HPDE6-E6E7 (cell line): ENCODE measurements around the gene MIA2.
"Not testable (repeated sequence)": the region's sequence is repeated elsewhere in the genome, so short reads cannot be mapped to it uniquely, and the experiment has no call there.

ENCODE experiments used
- DNase-seq: peaks from one replicate; pipeline ENCODE4 v3.0.0; 2011; ENCODE audit warnings: missing footprints; ENCODE audit errors: extremely low spot score

The MIA2 gene

GRCh38 chr14:39322807-39323206 is 89.1 kb downstream of the MIA2 start:
- no peak for DNase-seq

DNA sequence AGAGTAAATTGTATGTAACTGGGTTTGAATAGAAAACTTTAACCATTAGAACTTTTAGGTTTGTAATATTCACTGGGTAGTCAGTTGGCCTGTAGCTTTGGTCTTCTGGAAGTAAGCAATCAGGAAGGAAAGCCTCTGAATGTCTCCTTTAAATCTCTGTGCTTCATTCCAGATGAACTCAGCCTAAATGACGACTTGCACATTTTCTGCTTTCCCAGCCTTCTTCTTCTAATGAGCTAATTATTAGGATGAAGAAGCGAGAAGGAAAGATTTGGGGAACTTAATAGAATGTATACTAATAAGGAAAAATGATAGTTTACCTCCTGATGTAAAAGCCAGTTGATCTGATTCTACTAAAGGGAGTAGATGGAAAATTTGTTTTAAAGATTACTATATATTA is 90.4 kb downstream of the MIA2 start:
- DNase-seq = no peak

DNA sequence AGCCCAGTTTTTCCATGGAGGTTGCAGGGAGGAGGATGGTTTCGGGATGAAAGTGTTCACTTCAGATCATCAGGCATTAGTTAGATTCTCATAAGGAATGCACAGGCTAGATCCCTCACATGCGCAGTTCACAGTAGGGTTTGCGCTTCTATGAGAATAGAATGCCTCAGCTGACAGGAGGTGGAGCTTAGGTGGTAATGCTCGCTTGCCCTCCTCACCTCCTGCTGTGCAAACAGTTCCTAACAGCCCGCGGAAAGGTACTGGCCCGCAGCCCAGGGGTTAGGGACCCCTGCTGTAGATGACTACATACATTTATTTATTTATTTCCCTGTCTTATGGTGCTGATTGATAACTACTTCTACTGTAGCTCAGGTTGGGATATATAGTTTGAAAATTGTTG is 105.3 kb downstream of the MIA2 start:
- DNase-seq = no peak

DNA sequence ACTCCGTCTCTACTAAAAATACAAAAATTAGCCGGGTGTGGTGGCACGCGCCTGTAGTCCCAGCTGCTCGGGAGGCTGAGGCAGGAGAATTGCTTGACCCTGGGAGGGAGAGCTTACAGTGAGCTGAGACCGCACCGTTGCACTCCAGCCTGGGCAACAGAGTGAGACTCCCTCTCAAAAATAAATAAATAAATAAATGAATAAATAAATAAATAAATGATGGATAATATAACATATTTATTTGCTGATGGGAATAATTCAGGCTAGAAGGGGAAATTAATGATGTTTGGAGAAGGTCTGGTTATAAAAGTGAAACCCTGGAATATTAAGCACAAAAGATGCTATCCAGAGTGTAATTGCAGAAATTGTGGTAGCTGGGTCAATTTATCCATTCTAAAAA is 107.4 kb downstream of the MIA2 start:
- DNase-seq = not testable (repeated sequence)

GRCh38 chr14:39342768-39343167 is 109.1 kb downstream of the MIA2 start:
- DNase-seq = no peak

DNA sequence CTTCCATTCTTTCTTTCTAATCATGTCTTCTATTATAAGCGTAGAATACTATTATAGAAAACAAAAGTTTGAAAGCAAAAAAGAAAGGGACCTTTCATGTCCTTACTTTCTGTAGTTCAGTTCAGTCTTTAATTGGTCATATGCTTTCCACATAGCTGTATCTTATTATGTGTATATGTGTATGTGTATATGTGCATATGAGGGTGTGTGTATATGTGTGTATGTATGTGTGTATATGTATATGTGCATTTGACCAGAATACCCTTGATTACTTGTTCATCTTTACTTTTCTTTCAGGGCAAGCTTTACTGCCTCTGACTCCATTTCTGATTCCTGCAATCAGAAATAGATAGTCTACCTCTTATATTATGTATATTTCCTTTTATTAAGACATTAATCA is 109.9 kb downstream of the MIA2 start:
- no peak for DNase-seq

- no peak for DNase-seq
Observed at GRCh38 chr14:39350866-39351265, 117.2 kb downstream of the MIA2 start.

GRCh38 chr14:39351708-39352107 is 118.0 kb downstream of the MIA2 start:
- no peak for DNase-seq

DNA sequence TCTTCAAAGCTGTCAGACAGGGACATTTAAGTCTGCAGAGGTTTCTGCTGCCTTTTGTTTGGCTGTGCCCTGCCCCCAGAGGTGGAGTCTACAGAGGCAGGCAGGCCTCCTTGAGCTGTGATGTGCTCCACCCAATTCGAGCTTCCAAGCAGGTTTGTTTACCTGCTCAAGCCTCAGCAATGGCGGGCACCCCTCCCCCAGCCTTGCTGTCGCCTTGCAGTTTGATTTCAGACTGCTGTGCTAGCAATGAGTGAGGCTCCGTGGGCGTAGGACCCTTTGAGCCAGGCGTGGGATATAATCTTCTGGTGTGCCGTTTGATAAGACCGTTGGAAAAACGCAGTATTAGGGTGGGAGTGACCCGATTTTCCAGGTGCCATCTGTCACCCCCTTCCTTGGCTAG is 125.4 kb downstream of the MIA2 start:
- DNase-seq = not testable (repeated sequence)

GRCh38 chr14:39360316-39360715 is 126.6 kb downstream of the MIA2 start:
- DNase-seq = no peak

GRCh38 chr14:39361556-39361955 is 127.8 kb downstream of the MIA2 start:
- DNase-seq = not testable (repeated sequence)

DNA sequence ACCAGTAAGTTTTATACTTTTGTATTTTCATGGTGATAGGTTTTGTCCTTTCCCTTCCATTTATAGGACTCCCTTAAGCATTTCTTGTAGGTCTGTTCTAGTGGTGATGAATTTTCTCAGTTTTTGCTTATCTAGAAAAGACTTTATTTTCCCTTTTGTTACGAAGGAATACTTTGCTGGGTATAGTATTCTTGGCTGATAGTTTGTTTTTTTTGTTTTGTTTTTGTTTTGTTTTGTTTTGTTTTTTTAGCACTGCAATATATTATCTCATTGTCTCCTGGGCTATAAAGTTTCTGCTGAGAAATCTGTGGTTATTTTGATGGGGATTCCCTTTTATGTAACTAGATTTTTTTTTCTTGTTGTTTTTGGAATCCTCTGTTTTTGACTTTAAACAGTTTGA is 130.8 kb downstream of the MIA2 start:
- DNase-seq = no peak

DNA sequence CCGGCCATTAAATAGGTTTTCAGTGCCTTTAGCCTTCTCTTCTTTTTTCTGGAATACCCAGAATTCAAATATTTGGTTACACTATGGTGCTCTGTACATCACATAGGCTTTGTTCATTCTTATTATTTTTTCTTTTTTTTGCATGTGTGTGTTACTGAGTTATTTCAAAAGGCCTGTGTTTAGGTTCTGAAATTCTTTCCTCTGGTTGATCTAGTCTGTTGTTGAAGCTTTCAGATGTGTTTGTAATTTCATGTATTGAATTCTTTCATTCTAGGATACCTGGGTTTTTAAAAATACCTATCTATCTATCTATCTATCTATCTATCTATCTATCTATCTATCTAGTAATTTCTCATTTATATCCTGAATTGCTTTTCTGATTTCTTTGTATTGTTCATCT is 131.6 kb downstream of the MIA2 start:
- no peak for DNase-seq

DNA sequence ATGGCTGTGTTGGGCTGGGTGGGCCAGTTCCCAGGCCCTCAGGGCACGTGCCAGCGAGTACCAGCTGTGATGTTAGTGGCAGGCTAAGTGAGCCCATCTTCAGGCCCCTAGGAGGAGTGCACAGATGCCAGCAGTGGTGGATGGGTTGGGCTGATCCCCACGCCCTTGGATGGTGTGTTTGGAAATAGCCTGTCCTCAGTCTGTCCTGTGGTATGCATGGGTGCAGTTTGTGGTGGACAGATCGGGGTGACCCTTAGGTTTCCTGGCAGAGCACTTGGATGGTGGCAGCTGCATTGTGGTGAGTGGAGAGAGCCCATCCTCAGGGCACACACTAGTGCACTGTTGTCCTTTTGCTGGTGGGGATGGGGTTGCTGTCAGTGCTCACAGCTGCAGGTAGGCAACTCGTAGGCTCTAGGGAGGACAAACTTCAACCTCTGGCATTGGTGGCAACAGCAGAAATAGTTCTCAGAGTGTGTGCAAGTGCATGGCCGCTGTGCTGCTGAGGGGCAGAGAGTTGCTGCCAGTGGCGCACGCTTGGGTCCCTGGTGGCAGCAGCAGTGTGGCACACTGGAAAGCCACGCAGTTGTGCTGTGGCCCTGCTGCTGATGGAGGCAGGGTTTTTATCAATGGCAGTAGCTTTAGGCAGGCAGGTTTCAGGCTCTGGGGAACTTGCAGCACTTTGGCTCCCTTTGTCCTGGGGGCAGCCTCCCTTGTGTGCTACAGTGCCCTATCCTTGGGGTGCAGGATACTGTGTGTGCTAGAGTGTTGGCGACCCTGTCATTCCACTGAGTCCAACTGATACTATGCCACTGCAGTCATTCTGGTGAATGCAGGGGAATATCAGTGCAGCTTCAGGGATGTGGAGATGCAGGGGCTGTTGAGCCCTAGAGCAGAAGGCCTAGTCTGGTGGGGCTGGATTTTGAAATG is 133.0 kb downstream of the MIA2 start:
- DNase-seq = no peak

GRCh38 chr14:39367387-39367751 is 133.7 kb downstream of the MIA2 start:
- no peak for DNase-seq

GRCh38 chr14:39368261-39368959 is 134.7 kb downstream of the MIA2 start:
- peak; percentile 35 for DNase-seq

DNA sequence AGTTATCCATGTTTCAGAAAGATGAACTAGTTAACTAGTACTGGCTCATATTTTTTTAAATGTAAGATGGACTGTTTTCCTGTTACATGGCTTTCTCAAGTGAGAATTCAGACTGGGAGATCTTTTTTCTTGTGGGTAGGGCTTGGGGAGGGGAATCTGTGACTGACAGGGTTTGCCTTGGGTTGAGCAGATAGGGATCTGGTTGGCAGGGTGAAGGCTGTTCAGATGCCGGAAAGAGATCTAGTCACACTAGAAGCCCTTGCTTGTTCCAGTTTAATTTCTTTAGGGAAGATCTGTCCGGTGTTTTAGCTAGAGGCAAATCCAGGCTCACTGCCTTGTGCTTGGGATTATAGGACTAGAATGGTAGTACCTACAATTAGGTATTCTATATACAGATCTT is 135.3 kb downstream of the MIA2 start:
- no peak for DNase-seq

- no peak for DNase-seq
Observed at GRCh38 chr14:39370415-39370814, 136.7 kb downstream of the MIA2 start.

DNA sequence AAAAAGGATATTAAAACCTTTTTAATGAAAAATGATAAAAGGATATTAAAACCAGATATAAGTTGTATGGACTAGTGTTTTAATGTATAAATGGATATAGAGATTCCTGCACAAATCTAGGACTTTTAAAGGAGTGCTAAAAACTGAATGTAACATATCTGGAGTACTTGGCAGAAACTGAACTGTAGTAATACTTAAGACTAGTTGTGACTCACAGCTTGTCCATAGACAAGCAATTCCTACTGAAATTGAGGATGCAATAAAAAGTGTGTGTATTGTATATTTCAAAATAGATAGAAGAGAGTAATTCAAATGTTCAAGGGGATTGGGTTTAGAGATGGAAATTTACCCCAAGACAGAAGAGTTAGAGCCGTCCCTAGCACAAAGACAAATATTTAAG is 138.9 kb downstream of the MIA2 start:
- DNase-seq = no peak

DNA sequence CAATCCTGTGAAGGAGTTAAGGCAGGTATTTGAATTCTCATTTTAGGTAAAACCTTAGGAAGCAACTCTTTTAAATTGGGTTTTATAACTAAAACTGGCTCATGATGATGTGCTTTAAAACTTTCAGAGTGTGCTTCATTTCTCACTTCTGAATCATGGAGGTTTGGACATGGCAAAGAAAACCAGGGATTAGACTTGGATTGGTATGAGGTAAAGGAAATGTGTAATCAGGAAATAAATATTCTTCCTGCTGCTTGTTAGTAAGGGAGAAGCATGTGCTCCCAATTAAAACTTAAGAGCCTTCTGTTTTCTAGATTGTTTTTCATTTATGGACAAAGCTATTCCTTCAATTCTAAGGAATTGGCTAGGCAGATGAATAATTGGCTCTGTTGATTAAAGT is 141.1 kb downstream of the MIA2 start:
- no peak for DNase-seq

GRCh38 chr14:39376667-39377403 is 143.1 kb downstream of the MIA2 start:
- no peak for DNase-seq

- no peak for DNase-seq
Observed at GRCh38 chr14:39381366-39381765, 147.7 kb downstream of the MIA2 start.

GRCh38 chr14:39382463-39382862 is 148.7 kb downstream of the MIA2 start:
- no peak for DNase-seq
